Endothelial cell of umbilical vein (primary cell): ENCODE results near the gene HPCAL4. TPM values are rescaled to one million over a fixed set of nuclear protein-coding genes. Genes with fewer than 3 reads are reported as not detected.

ENCODE experiments used
- BruUV-seq: library from RNA; stranded (reverse); fragments of 400-500 nt; replicated peaks from 2 replicates; lab custom pipeline; 2021; lab: Mats Ljungman, UMichigan
- CTCF ChIA-PET: fragments of 300-600, 350-600 bp; sonication (Branson Sonifier 250); formaldehyde crosslinking; loops from one replicate; lab custom pipeline; 2021; ENCODE audit warnings: antibody characterized with exemption, inconsistent platforms; lab: Charles Lee
- POLR2A ChIA-PET: fragments of 300-600, 350-600 bp; sonication (Branson Sonifier 250); formaldehyde crosslinking; loops from one replicate; lab custom pipeline; 2021; ENCODE audit warnings: antibody characterized with exemption, inconsistent platforms; lab: Charles Lee
- DNase-seq: peaks from one replicate; pipeline ENCODE4 v3.0.0-alpha.2; 2011; ENCODE audit warnings: low read depth, low spot score
- FAIRE-seq: peaks from 2 replicates; lab custom pipeline; 2011; peaks lifted over from hg19 to GRCh38; lab: Jason Lieb, UNC
- H2AFZ ChIP-seq: 2 replicates; pipeline ENCODE4 v1.6.0; 2012; ENCODE audit warnings: low read depth, low read length, control low read depth, inconsistent platforms
- H3K27ac ChIP-seq: 2 replicates; pipeline ENCODE4 v1.5.1; 2011; ENCODE audit warnings: low read depth, mild to moderate bottlenecking, control low read depth, low read length, moderate library complexity; ENCODE audit not compliant: insufficient read depth
- H3K27me3 ChIP-seq, 2 experiments: 2 replicates each; pipeline versions ENCODE4 v1.6.0 to v1.6.1; 2011; ENCODE audit warnings: low read length in 2 of 2, mixed read lengths in 1 of 2; ENCODE audit not compliant: control insufficient read depth in 2 of 2, insufficient read depth in 2 of 2
- H3K36me3 ChIP-seq, 2 experiments: 2 replicates in 1 of 2; 3 replicates in 1 of 2; pipeline ENCODE4 v1.5.1; 2011; ENCODE audit warnings: low read length in 2 of 2, mild to moderate bottlenecking in 1 of 2, moderate library complexity in 1 of 2; ENCODE audit not compliant: control insufficient read depth in 2 of 2, insufficient read depth in 2 of 2; ENCODE audit errors: extremely low read depth in 1 of 2
- H3K4me1 ChIP-seq: 3 replicates; pipeline ENCODE4 v1.5.1; 2011; ENCODE audit warnings: mild to moderate bottlenecking, low read length; ENCODE audit not compliant: control insufficient read depth, insufficient read depth; ENCODE audit errors: extremely low read depth
- H3K4me2 ChIP-seq: 2 replicates; pipeline ENCODE4 v1.6.1; 2011; ENCODE audit warnings: low read length, control low read depth, mixed read lengths; ENCODE audit not compliant: insufficient read depth
- H3K4me3 ChIP-seq, 3 experiments: fragments of 200-600 bp in 1 of 3; sonication (generic), shearing (Covaris generic) in 1 of 3; replicated peaks in 1 of 3; 2 replicates each; pipeline ENCODE4 v1.5.1; 2011 to 2016; ENCODE audit warnings: control low read depth in 3 of 3, low read length in 3 of 3, mild to moderate bottlenecking in 2 of 3, inconsistent platforms in 1 of 3, low read depth in 1 of 3, moderate library complexity in 1 of 3; ENCODE audit not compliant: insufficient read depth in 1 of 3
- H3K79me2 ChIP-seq: 2 replicates; pipeline ENCODE4 v1.6.0; 2012; ENCODE audit warnings: low read length, inconsistent platforms; ENCODE audit not compliant: control insufficient read depth, insufficient read depth
- H3K9ac ChIP-seq: replicated peaks from 2 replicates; pipeline ENCODE3; 2011; ENCODE audit warnings: low read length, control low read depth; ENCODE audit not compliant: insufficient read depth; ENCODE audit errors: extremely low read depth
- H3K9me1 ChIP-seq: replicated peaks from 3 replicates; pipeline ENCODE4 v1.6.0; 2011; ENCODE audit warnings: mild to moderate bottlenecking, low read length; ENCODE audit not compliant: control insufficient read depth, insufficient read depth; ENCODE audit errors: extremely low read depth
- H3K9me3 ChIP-seq: replicated peaks from 2 replicates; pipeline ENCODE4 v1.5.1; 2012; ENCODE audit warnings: low read length, inconsistent platforms; ENCODE audit not compliant: control insufficient read depth, insufficient read depth
- H4K20me1 ChIP-seq: replicated peaks from 2 replicates; pipeline ENCODE3; 2011; ENCODE audit warnings: mild to moderate bottlenecking, low read length; ENCODE audit not compliant: control insufficient read depth, insufficient read depth; ENCODE audit errors: extremely low read depth
- CTCF ChIP-seq, 2 donors: IDR thresholded peaks; 1 replicate in 1 of 2; 2 replicates in 1 of 2; pipeline ENCODE4 v1.5.1; 2011; ENCODE audit warnings: low read length in 2 of 2, mild to moderate bottlenecking in 2 of 2, moderate library complexity in 2 of 2, control low read depth in 1 of 2, inconsistent platforms in 1 of 2, low read depth in 1 of 2; ENCODE audit not compliant: insufficient read depth in 1 of 2; ENCODE audit errors: extremely low read depth in 1 of 2
- EZH2 ChIP-seq: IDR thresholded peaks from 2 replicates; pipeline ENCODE4 v1.6.1; 2012; ENCODE audit warnings: borderline replicate concordance, low read depth, mild to moderate bottlenecking, moderate library complexity, low read length, inconsistent platforms; ENCODE audit not compliant: severe bottlenecking
- FOS ChIP-seq: IDR thresholded peaks from 2 replicates; pipeline ENCODE4 v1.6.1; 2011; ENCODE audit warnings: mild to moderate bottlenecking, low read length, moderate library complexity, borderline replicate concordance; ENCODE audit not compliant: insufficient read depth
- GATA2 ChIP-seq: IDR thresholded peaks from 2 replicates; pipeline ENCODE4 v1.7.0; 2011; ENCODE audit warnings: low read depth, mild to moderate bottlenecking, moderate library complexity, mixed read lengths, low read length; ENCODE audit not compliant: insufficient read length, insufficient read depth
- JUN ChIP-seq: IDR thresholded peaks from 2 replicates; pipeline ENCODE4 v1.6.1; 2011; ENCODE audit warnings: borderline replicate concordance, low read depth; ENCODE audit not compliant: insufficient read length, insufficient read depth
- MAX ChIP-seq: IDR thresholded peaks from 2 replicates; pipeline ENCODE4 v1.6.1; 2011; ENCODE audit not compliant: insufficient read depth, insufficient read length
- MYC ChIP-seq: IDR thresholded peaks from one replicate; pipeline ENCODE4 v1.6.1; 2011; ENCODE audit warnings: mild to moderate bottlenecking, low read depth, low read length
- POLR2A ChIP-seq: IDR thresholded peaks from 2 replicates; pipeline ENCODE4 v1.6.1; 2012; ENCODE audit warnings: low read depth, mild to moderate bottlenecking, control low read depth, low read length
- POLR2AphosphoS5 ChIP-seq: IDR thresholded peaks from 2 replicates; pipeline ENCODE4 v1.6.1; 2012; ENCODE audit warnings: low read depth, mild to moderate bottlenecking, control low read depth, low read length, moderate library complexity; ENCODE audit not compliant: insufficient read depth
- dilution Hi-C: fragments of 300-500 bp; cut with MboI; formaldehyde crosslinking; loops from one replicate; pipeline ENCODE4 v1.15.0; 2019; ENCODE audit warnings: low sequenced_read_pairs; ENCODE audit not compliant: extremely low pct_ligation_motif_present
- intact Hi-C: fragments of 100-400 bp; cut with micrococcal nuclease; formaldehyde crosslinking; loops from one replicate; pipeline ENCODE4 v1.10.0; 2022
- polyA plus RNA-seq, 4 experiments: library from polyadenylated mRNA; depleted of rRNA in 3 of 4; stranded (reverse) in 3 of 4; unstranded in 1 of 4; fragments of >200 nt; gene quantifications; 2 replicates each; pipeline versions ENCODE4 v1.2.1 to v1.2.3, GENCODE V29; 2011 to 2012; ENCODE audit warnings: missing spikeins in 1 of 4
- total RNA-seq: library from RNA; stranded (reverse); gene quantifications from 2 replicates; pipeline ENCODE4 v1.2.3, GENCODE V29; 2021

Gene HPCAL4
- total and polyA plus RNA-seq, 2 donors (not counting 3 experiments of a cell fraction or from before 2014, with no cell fraction given) = not detected

- H3K27ac ChIP-seq = no peak overlapping the region
- H3K27me3 ChIP-seq = peaks cover 38 to 78% of the 10 kb centered on the region in 2 experiments
- no peak overlapping the region for H3K4me3 ChIP-seq
- peak; percentile 11 for DNase-seq
- H2AFZ ChIP-seq = no peak overlapping the region
- CTCF ChIA-PET = interaction anchor here (0.7 to 1.8 kb wide), 3 partner anchors 8 to 121 kb away, joined by 3 to 5 read pairs (median 5); partner anchors contain the start of gene PPIE
- POLR2A ChIA-PET = no interaction called here
- peaks cover 5% of the 10 kb centered on the region for H3K4me1 ChIP-seq
- no peaks in the 10 kb centered on the region for H3K9me3 ChIP-seq
- H3K9me1 ChIP-seq = no peaks in the 10 kb centered on the region
- no peaks in the 10 kb centered on the region for H3K79me2 ChIP-seq
- H3K4me2 ChIP-seq = peak overlapping the region; percentile 14
- BruUV-seq = no TSS peak
- FAIRE-seq = peak; percentile 12
- intact Hi-C loops = no loop called here
- TF ChIP-seq JUN = peak; percentile 59
- TF ChIP-seq FOS = peak; percentile 74
- no peak for TF ChIP-seq CTCF (IDR thresholded peaks at IDR 0.05; ENCODE audit: extremely low read depth in 1 of 2, insufficient read depth in 1 of 2, low read depth in 1 of 2, low read length in 2 of 2)
- no peak for TF ChIP-seq EZH2
- no peaks in the 10 kb centered on the region for H4K20me1 ChIP-seq
- no peaks in the 10 kb centered on the region for H3K36me3 ChIP-seq
- no peak overlapping the region for H3K9ac ChIP-seq
- dilution Hi-C loops = no loop called here
These were observed 36.1 kb upstream of the HPCAL4 start for GRCh38 chr1:39727221-39727931.

GRCh38 chr1:39726600-39726999, 35.4 kb upstream of the HPCAL4 start:
- FAIRE-seq (no peak), DNase-seq (no peak)
- no peak overlapping the region for H3K27ac ChIP-seq
- no peak overlapping the region for H3K4me3 ChIP-seq
- intact Hi-C loops = no loop called here
- TF ChIP-seq JUN (no peak), EZH2 (no peak), MYC (no peak), FOS (no peak), MAX (no peak), CTCF (IDR thresholded peaks at IDR 0.05; ENCODE audit: extremely low read depth in 1 of 2, insufficient read depth in 1 of 2, low read depth in 1 of 2, low read length in 2 of 2) (no peak), GATA2 (no peak), POLR2A (no peak), POLR2AphosphoS5 (no peak)
- H3K9ac ChIP-seq = no peak overlapping the region
- H3K4me2 ChIP-seq = no peak overlapping the region
- no peaks in the 10 kb centered on the region for H3K36me3 ChIP-seq
- POLR2A ChIA-PET = no interaction called here
- H3K9me3 ChIP-seq = no peaks in the 10 kb centered on the region
- peaks cover 41 to 79% of the 10 kb centered on the region in 2 experiments for H3K27me3 ChIP-seq
- BruUV-seq = no TSS peak
- peaks cover 5% of the 10 kb centered on the region for H3K4me1 ChIP-seq
- no peaks in the 10 kb centered on the region for H4K20me1 ChIP-seq
- H3K9me1 ChIP-seq = no peaks in the 10 kb centered on the region
- CTCF ChIA-PET = interaction anchor here (0.7 to 1.8 kb wide), 4 partner anchors 9 to 120 kb away, joined by 3 to 5 read pairs (median 4); partner anchors contain the start of gene PPIE
- no peaks in the 10 kb centered on the region for H3K79me2 ChIP-seq
- no peak overlapping the region for H2AFZ ChIP-seq
- dilution Hi-C loops = no loop called here
